ENCODE results near the gene A4GNT.
"Not testable (repeated sequence)": the region's sequence is repeated elsewhere in the genome, so short reads cannot be mapped to it uniquely, and the experiment has no call there.

A4GNT gene

DNA sequence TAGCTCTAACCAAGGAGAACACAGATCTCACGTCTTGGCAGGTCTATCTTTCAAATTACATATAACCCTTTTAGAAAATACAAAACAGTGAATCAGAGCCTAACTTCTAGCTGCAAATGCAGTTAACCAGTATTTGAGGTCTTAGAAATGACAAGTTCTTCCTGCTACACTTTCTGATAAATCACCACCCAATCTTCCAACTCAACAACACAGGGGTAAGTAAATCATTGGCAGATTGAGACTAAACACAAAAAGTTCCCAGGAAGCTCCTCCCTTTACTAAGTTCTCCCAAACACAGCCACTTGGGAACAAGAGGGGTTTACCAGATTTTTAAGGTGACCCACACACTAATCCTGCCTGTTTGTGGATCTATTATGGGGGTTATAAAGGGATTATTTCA is at the start of gene A4GNT:
A4GNT (minus strand) TSS at position 152 of the 400 bp plus-strand sequence. CDS start 1,134 bp downstream, outside the sequence.
- DNase-seq (ENCODE audit: low spot score) = no peak

DNA sequence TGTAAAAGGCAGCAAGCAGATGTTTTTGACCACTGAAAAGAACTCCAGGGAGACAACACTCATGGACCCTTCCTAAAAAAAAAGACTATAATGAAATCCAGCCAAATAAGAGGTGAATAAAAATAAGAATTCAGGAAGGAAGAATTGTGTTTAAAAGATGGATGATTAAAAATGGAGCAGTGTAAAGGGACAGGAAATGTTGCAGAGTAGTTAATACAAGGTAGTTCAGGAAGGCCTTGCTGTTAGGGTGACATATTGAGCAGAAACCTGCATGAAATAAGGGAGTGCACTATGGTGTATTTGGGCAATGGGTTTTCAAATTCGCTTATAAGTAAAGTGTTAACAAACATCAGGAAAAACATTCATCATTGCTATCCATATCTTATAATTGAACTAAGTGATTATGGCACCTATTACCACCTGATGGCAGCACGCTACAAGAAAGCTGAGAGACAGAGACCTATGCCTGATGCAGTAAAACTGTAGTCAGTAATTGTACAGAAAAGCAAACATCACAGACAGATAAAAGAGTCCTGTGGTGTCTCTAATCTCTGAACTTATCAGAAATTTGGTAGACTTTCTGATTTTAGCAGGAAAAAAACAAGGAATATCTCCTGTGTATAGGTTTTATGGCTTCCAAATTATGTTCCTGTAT is 48.3 kb upstream of the A4GNT start:
- DNase-seq (ENCODE audit: low spot score) = peak; percentile 59

DNA sequence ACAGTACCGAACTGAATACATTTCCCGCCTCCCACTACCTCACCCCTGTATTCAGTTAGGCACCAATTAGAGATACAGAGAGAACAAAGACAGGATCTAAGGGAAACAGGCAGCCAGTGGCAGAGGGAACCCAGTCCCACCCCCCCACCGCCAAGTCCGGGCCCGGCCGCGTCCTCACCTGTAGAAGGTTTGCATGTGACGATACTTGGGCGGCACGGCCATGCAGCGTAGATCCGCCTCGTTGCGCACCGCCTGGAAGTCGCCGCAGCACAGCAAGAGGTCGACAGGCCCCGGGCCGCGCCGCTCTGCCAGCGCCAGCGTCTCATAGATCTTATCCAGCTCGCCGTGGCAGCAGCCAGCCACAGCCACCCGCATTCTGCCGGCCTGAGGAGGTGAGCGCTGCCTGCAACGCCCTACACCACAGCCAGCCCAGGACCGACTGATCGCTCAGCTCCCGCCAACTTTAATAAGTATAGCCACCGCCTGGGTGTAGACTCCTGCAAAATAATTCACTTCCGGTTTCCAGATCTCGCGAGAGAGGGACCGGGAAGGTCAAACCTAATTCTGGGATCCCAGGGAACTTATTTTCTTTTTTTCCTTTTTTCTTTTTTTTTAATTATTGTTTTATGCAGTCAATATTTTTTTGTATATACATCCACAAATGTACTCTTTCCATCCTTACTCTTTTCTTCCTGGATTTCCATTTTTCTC is 42.4 kb upstream of the A4GNT start, which contains the start of gene DBR1:
DBR1 (minus strand) TSS at position 501 of the 711 bp plus-strand sequence; CDS start at position 375, 126 bp downstream.
- peak; percentile 82 for DNase-seq (ENCODE audit: low spot score)

DNA sequence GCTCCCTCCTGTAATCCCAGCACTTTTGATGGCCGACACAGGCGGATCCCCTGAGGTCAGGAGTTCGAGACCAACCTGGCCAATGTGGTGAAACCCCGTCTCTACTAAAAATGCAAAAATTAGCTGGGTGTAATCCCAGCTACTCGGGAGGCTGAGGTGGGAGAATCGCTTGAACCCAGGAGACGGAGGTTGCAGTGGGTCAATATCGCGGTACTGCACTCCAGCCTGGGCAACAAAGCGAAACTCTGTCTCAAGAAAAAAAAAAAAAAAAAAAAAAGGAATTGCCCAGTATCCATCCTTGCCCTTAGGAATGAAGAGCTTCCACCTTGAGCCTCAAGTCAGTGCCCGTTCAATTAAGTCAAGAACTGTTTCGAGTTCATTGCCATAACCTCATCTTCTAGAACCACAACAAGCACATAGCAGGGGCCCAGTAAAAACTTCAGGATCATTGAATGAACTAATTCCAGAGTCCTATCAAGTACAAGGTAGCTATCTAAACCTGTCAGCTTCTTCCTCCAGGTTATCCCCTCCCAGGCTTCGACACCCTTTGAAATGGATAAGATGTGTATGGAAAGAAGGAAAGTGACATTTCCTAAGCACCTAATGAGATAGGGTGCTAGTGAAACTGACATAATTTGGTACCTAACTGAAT is 41.7 kb upstream of the A4GNT start:
- peak; percentile 26 for DNase-seq (ENCODE audit: low spot score)

DNA sequence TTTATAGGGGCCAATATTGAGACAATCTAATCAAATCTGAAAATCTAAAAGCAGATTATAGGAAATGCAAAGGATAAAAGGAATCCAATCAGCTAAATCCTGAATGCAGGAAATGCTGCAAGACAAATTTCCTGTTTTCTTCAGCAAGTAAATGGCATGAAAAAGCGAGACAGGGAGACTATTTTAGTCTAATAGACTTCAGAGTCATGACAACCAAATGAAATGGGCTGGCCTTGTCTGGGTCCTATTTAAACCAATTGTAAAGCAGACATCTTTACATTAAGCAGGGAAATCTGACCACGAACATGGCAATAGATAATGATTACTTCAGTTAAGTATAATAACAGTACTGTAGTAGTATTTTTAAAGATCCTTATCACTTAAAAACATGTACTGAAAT is 40.4 kb upstream of the A4GNT start:
- DNase-seq (ENCODE audit: low spot score) = no peak

DNA sequence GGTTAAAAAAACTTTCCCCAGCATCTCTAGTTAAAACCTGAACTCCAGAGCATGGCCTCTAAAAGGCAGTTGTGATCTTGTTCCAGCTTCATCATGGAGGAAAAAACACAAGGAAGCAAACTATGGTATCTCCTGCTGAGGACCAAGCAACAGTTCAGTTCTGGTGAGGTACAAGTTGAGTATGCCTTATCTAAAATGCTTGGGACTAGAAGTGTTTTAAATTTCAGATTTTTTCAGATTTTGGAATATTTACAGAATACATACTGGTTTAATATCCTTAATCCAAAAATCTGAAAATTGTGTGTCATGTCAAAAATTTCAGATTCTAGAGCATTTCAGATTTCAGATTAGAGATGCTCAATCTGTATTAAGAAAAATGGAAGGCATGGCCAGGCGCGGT is 32.9 kb upstream of the A4GNT start:
- no peak for DNase-seq (ENCODE audit: low spot score)

DNA sequence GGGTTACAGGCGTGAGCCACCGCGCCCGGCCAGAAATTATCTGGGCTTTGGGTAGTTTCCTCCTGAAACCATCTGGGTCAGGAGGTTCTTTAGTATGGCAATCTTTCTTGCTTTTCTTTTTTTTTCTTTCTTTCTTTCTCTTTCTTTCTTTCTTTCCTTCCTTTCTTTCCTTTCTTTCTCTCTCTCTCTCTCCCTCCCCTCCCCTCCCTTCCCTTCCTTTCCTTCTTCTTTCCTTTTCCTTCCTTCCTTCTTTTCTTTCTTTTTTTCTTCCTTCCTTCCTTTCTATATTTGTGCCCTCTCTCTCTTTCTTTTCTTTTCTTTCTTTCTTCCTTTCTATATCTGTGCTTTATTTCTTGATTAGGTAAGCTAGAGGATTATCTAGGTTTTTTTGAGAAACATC is 25.6 kb upstream of the A4GNT start:
- no peak for DNase-seq (ENCODE audit: low spot score)

DNA sequence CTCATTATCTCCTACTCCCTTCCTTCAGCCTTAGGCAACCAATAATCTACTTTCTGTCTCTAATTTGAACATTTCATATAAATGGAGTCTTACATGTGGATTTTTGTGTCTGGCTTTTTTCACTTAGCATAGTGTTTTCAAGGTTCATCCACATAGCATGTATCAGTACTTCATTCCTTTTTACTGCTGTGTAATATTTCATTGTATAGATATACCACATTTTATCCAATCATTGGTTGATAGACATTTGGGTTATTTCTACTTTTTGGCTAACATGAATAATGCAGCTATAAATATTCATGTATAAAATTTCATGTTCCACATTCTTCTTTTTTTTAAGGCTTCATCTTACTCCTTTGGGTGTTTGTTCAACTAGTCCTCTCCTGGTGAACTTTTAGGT is 22.3 kb upstream of the A4GNT start:
- no peak for DNase-seq (ENCODE audit: low spot score)

DNA sequence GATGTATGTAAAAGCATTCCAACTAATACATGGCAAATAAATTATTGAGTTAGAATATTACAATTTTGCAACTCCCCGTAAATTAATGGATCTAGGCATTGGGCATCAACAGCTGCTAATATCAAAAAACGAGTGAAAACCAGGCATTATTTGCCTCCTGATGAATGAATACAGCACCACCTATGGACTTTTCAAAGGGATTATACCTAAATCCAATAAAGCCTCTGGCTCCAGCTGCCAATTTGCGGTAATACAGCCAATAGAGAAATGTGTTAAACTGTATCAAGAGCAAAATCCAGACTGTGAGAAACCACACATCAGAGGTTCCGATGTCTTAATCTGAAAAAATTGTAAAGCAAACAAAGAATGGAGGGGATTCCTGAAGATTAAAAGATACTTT is 16.3 kb upstream of the A4GNT start:
- DNase-seq (ENCODE audit: low spot score) = peak; percentile 60

DNA sequence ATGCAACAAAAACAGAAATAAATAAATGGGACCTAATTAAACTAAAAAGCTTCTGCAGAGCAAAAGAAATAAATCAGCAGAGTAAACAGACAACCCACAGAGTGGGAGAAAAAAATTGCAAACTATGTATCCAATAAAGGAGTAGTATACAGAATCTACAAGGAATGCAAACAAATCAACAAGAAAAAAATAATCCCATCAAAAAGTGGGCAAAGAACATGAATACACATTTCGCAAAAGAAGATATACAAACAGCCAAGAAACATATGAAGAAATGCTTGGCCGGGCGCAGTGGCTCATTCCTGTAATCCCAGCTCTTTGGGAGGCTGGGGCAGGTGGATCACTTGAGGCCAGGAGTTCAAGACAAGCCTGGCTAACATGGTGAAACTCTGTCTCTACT is 10.0 kb upstream of the A4GNT start:
- DNase-seq (ENCODE audit: low spot score) = not testable (repeated sequence)

DNA sequence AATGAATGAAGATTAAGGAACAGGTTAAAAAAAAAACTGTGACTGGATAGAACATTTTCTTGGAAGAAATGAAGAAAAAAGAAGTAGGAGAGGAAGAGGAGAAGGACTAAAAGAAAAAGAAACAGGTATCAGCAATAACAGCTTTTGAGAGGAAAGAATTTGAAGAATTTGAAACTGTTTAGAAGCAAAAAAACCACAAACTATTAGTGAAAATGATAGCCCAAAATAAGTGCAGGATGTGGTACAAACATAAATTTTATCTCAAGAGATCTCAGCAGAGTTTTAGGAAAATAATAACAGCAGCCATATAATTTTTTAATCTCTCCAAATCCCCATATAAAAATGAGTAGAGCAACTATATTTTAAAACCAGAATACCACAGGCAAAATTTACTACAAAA is 8.8 kb upstream of the A4GNT start:
- DNase-seq (ENCODE audit: low spot score) = no peak

DNA sequence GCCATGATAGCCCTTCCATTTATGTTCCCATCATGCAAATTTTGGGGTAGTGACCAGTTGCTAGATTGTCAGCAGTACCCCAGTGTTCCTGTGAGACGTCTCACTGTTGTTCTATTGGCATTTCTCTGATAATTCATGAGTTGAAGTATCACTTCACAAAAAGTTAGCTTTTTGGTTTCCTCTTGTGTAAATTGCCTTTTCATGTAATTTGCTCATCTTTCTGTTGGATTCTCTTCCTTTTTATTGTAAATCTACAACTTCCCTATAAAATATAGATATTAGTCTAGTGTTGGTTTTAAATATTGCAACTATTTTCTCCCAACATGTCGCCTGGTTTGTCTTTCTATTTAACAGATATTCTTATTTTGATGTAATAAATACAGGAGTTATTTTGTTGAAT is 7.5 kb upstream of the A4GNT start:
- no peak for DNase-seq (ENCODE audit: low spot score)

DNA sequence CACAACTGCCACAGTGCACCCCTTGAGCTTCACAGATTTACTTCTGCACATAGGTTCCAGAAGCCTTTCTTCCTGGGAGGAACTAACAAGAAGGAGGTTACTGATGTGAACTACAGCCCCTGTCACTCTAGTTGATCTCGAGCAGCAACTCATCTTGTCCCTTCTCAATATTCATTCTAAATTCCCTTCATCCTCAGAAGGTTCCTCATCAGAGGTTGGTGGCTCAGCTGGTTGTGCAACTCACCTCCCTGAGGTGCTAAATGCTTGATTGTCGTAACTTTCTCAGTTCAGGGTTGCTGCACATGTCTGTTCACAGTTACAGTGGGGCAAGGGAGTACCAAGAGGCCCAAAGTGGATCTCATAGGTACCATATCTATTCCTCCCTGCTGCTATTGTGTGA is 5.7 kb upstream of the A4GNT start:
- no peak for DNase-seq (ENCODE audit: low spot score)

DNA sequence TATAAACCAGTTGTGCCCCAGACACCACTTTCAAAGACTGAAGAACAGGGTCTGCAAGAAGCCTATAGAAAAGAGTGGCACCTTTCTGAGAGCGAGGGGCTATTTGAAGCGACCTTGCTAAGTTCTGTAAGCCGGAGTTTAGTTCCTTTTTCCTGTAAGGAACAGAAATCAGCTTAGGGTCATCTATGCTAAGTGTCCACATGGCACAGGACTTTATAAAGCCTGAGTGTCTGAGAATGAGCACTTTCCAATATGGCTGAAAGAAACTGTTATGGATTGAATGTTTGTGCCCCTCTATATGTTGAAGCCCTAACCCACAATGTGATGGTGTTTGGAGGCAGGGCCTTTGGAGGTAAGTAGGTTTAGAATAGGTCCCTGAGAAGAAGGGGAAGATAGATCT is 4.0 kb upstream of the A4GNT start:
- no peak for DNase-seq (ENCODE audit: low spot score)

DNA sequence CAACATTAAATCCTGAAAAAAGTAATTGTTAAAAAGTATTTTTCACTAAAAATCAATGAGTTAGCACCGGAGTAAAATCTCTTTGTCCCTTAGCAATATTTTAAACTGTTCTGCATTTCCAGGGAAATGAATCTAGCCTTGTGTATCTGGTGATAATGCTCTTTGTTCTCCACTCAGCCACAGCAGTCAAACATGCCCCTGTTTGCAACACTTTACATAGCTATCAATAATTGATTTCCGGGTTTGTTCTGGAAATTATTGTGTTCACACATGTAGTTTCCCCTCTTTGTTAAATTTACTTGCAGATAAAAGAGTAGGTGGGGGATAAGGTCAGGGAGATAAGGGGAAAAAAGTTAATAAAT is 3.6 kb upstream of the A4GNT start:
- no peak for DNase-seq (ENCODE audit: low spot score)

DNA sequence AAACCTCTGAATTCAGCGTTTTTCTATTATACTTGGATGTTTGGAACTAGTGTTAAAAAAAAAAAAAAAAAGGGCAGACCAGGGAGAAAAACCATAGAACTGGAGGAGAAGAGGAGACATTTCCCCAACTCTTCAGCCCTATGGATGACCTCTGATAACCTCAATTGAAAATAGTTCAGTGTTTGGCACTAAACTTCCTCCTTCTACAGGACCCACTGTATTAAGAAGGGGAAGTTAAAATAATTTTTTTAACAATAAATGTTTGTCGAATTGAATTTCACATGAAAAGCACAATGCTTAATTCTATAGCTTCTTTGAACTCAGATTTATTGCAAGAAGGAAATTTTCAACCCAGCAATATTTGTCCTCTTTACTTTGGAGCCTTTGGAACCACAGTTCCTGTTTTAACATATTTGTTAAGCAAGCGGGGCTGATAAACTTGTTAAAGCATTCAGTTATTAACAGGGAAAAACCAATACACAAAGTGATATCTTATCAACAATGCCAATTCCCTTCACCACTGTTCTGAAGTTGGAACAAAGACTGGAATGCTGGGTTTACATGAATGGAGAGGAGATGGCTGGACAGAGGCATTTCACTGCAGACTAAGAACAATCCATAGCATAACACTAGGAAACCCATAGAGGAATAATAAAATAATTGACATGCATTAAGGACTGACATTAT is 3.1 kb upstream of the A4GNT start:
- no peak for DNase-seq (ENCODE audit: low spot score)

DNA sequence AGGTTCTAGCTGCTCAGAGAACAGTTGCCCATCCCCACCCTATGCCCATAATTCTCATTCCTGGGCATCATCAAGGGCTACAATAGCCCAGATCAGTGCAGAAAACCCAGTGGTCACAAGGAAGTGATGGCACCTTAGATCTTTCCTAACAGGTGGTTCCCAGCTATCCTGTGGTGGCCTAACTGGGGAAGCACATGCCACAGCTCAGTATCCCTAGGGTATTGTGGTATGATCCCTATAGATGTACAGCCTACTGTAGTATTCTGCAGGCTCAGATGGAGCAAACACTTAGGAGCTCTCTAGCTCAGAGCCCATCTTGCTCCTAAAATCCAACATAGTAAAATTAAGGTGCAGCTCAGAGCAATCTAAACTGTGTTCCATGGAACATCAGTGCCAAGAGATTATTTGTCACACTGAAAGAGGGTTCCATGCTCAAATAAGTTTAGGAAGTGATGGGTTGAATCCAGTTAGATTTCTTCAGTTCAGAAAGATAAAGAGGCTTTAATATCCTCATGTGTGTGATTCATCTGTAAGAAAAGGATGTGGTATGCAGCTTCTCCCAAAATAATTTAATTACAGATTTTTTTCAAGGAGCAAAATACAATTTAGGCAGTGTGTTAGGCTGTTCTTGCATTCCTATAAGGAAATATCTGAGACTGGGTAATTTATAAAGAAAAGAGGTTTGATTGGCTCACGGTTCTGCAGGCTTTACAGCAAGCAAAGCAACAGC is 4.4 kb downstream of the A4GNT start:
- no peak for DNase-seq (ENCODE audit: low spot score)

DNA sequence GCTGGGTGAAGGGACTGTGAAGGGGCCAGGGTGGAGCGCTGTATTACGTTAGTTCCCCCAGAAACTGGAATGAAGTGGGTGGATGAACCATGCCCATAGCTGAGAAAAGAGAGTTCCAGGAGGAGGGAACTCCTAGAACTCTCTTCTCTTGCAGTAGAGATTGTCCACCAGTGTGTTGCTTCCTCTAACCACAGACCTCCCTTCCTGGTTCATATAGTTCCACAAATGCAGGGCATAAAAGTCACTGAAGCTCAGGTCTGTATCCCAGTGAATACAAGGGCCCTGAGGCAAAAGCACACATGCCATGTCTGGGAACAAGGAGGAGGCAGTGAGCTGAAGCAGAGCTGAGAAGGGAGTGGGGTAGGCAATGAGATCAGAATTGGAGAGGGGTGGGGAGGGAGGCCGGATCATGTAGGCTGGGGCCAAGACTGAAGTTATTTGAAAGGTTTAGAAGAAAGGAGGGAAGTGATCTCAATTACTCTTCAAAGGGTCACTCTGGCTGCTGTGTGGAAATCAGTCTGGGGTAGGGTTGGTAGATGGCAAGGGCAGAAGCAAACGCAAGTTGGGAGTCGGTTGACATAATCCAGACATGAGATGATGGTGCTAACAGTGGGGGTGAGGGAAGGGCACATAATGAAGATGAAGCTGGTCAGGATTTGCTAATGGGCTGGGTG is 6.5 kb downstream of the A4GNT start:
- no peak for DNase-seq (ENCODE audit: low spot score)

DNA sequence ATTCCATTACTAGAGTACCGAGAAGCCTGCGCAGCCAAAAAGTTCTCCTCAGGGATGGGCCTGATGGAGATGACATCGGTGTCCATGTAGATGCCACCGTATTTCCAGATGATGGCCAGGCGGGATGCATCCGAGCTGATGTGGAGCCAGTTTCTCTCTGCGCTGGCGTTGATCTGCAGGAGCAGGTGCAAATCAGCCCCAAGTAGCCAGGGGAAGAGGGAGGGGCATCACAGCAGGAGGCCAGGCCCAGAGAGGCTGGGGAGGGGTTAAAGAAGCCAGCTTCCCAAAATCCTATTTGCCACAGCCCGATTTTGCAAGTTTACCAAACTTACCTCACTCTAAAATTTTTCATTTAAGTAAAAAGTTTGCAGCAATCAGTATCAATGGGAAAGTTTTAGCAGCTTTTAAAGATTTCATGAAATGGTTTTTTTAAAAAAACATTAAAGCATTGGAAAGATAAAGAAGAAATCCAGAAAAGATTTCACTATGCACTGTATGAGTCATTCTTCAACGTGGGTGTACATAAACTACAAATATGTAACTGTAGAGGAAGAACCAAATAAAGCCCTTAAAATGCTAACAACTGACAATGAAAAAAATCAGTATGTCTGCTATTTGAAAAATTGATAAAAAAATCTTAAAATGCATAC is 7.4 kb downstream of the A4GNT start:
- DNase-seq (ENCODE audit: low spot score) = no peak

DNA sequence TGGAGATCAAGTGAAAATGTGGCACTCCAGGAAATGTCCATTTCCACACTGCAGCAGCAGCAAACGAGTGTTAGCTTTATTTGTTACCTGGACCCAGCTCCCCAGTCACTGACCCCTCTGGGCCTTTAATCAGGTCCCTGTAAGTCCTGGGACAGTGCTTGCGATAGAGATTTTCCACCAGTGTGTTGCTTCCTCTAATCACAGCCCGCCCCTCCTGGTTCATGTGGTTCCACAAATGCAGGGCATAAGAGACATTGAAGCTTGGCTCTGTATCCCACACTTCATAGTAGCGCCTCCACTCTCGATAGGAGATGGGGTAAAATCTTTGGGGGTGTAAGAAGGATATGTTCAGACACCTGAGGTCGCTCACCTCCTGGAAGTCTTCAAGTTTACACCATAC is 8.0 kb downstream of the A4GNT start:
- DNase-seq (ENCODE audit: low spot score) = no peak

DNA sequence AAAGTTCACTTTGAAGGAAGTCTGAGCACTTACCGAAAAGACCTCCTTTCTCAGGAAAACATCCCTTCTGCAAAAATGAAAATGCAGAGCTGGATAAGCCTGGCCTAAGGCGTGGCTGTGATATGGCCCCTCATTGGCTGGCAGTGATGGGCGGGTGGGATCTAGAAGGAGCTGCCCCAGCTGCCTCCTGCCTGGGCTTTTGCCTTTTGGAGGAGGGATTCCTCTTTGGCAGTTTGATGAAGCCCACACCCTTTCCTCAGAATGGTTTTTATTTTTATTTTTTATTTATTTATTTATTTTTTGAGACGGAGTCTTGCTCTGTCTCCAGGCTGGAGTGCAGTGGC is 12.8 kb downstream of the A4GNT start:
- peak; percentile 62 for DNase-seq (ENCODE audit: low spot score)

Measured in D341Med (cell line).